ENCODE measurements around the gene MMRN2.

GRCh38 chr10:86972613-86973380 lies 15.4 kb upstream of the MMRN2 start:
- no peak for TF ChIP-seq CTCF (IDR thresholded peaks at IDR 0.05)
- TF ChIP-seq POLR2A (IDR thresholded peaks at IDR 0.05) = no peak
